ENCODE results near the gene ADCY6. TPM values are rescaled to one million over a fixed set of nuclear protein-coding genes. Genes with fewer than 3 reads are reported as not detected.

The ADCY6 gene
- total RNA-seq, 1 experiment from 2014 or later: 31.1 TPM

- Histone ChIP-seq H3K9ac (ENCODE audit: extremely low read depth, insufficient read length, low read length) (no peak overlapping the region), H2AFZ (ENCODE audit: low read length) (no peak overlapping the region), H3K4me2 (ENCODE audit: insufficient read depth, insufficient read length, low read length) (no peak overlapping the region), H3K14ac (ENCODE audit: insufficient read depth, low read length) (no peak overlapping the region), H4K91ac (ENCODE audit: insufficient read length, low read depth, low read length) (no peak overlapping the region), H2BK120ac (ENCODE audit: low read depth, low read length, poor library complexity, severe bottlenecking) (no peak overlapping the region), H2BK20ac (ENCODE audit: low read depth, low read length, poor library complexity, severe bottlenecking) (no peak overlapping the region), H2BK15ac (ENCODE audit: low read depth, low read length) (no peak overlapping the region), H3K9me3 (ENCODE audit: control insufficient read depth, low read depth, low read length) (no peaks in the 10 kb centered on the region), H3K18ac (ENCODE audit: insufficient read length, low read depth, low read length) (no peak overlapping the region), H2BK5ac (ENCODE audit: insufficient read length, low read length) (no peak overlapping the region), H3K79me1 (ENCODE audit: insufficient read depth, low read depth, low read length, poor library complexity, severe bottlenecking) (no peaks in the 10 kb centered on the region), H4K5ac (ENCODE audit: insufficient read length, low read depth, low read length) (no peak overlapping the region), H4K20me1 (ENCODE audit: control insufficient read depth, insufficient read depth, insufficient read length) (no peaks in the 10 kb centered on the region), H3K23me2 (ENCODE audit: insufficient read length, low read depth, low read length, poor library complexity, severe bottlenecking) (no peaks in the 10 kb centered on the region), H3K4ac (ENCODE audit: low read depth, low read length) (no peak overlapping the region), H3K79me2 (ENCODE audit: insufficient read depth, low read length) (no peaks in the 10 kb centered on the region), H3K4me1 (ENCODE audit: insufficient read depth, low read length) (peaks cover 4% of the 10 kb centered on the region; the same call in 1 of the 2 replicates), H3K27ac (ENCODE audit: insufficient read length, low read depth, low read length) (no peak overlapping the region), H4K8ac (replicated peaks; ENCODE audit: insufficient read length, low read depth, low read length) (no peak overlapping the region), H3K23ac (ENCODE audit: insufficient read length, low read depth, low read length) (no peak overlapping the region), H2AK5ac (ENCODE audit: insufficient read length, low read length) (no peak overlapping the region), H3K27me3 (ENCODE audit: insufficient read depth, low read length) (no peaks in the 10 kb centered on the region), H3K56ac (ENCODE audit: insufficient read length, low read depth, low read length) (no peak overlapping the region), H2BK12ac (ENCODE audit: insufficient read length, low read depth, low read length) (no peak overlapping the region), H3T11ph (ENCODE audit: low read length) (no peak overlapping the region)
- no peaks in the 10 kb centered on the region for H3K27me3 Mint-ChIP-seq (ENCODE audit: low read depth)
- peaks cover 26 to 44% of the 10 kb centered on the region in 2 experiments for H3K4me1 Mint-ChIP-seq
- TF ChIP-seq CTCF (conservative IDR thresholded peaks at IDR 0.05): no peak
- WGBS (ENCODE audit: extremely low coverage, insufficient read length, low lambda C conversion rate): no CpG with 5 or more reads among the region's 9 CpGs
- peak overlapping the region in 2 of 3 experiments; percentile 55 to 78; a peak in 4 of 7 replicates for H3K27ac Mint-ChIP-seq
- no peak for DNase-seq
- H3K9me3 Mint-ChIP-seq: no peaks in the 10 kb centered on the region
- H3K36me3 Mint-ChIP-seq (ENCODE audit: insufficient read depth in 1 of 3, low read depth in 3 of 3): peaks cover 7 to 17% (median 13%) of the 10 kb centered on the region in 3 experiments; a peak in 6 of 7 replicates
- no peak overlapping the region for H3K4me3 Mint-ChIP-seq
These were observed 7.0 kb downstream of the ADCY6 start for GRCh38 chr12:48781750-48782456.
